Breast epithelium (tissue), 4 donors: ENCODE data around the gene CPNE4. TPM values are rescaled to one million over a fixed set of nuclear protein-coding genes. Genes with fewer than 3 reads are reported as not detected.

Experiments used
- DNase-seq, 2 donors: peaks; one replicate each; pipeline ENCODE4 v3.0.0-alpha.2; 2019; ENCODE audit warnings: low spot score in 2 of 2
- H3K27ac ChIP-seq, 2 donors: fragments of 200-600 bp; sonication (generic) in 1 of 2; one replicate each; pipeline ENCODE4 v1.5.1; 2016 to 2019; ENCODE audit warnings: mild to moderate bottlenecking in 1 of 2
- H3K27me3 ChIP-seq, 2 donors: fragments of 200-600 bp; sonication (generic) in 1 of 2; one replicate each; pipeline versions ENCODE4 v1.5.1 to v1.6.0; 2017 to 2019; ENCODE audit warnings: control low read depth in 1 of 2, mild to moderate bottlenecking in 1 of 2
- H3K36me3 ChIP-seq: fragments of 200-600 bp; one replicate; pipeline ENCODE4 v1.5.1; 2019
- H3K4me1 ChIP-seq, 2 donors: fragments of 200-600 bp; sonication (generic); one replicate each; pipeline ENCODE4 v1.5.1; 2016 to 2019; ENCODE audit warnings: control low read depth in 1 of 2
- H3K4me3 ChIP-seq, 3 donors: fragments of 200-600 bp; sonication (generic); 1 replicate in 2 of 3; 2 replicates in 1 of 3; pipeline ENCODE4 v1.5.1; 2016 to 2019; ENCODE audit warnings: mild to moderate bottlenecking in 3 of 3, moderate library complexity in 2 of 3
- H3K9me3 ChIP-seq, 2 donors: fragments of 200-600 bp; sonication (generic) in 1 of 2; one replicate each; pipeline ENCODE4 v1.5.1; 2016 to 2019; ENCODE audit warnings: control low read depth in 1 of 2
- POLR2A ChIP-seq: fragments of 450-650 bp; IDR thresholded peaks from one replicate; pipeline ENCODE4 v1.6.1; 2016; ENCODE audit warnings: antibody characterized with exemption, mild to moderate bottlenecking, moderate library complexity
- POLR2AphosphoS5 ChIP-seq, 3 donors: sonication (generic); formaldehyde crosslinking; IDR thresholded peaks; one replicate each; pipeline ENCODE4 v1.6.1; 2017; ENCODE audit warnings: antibody characterized with exemption in 3 of 3
- intact Hi-C: fragments of 100-400 bp; cut with DNase I; formaldehyde crosslinking; loops from one replicate; pipeline ENCODE4 v1.15.1; 2023; ENCODE audit warnings: low total_unique reads
- total RNA-seq, 3 donors: library from RNA; depleted of rRNA; stranded (reverse); fragments of >200 nt; gene quantifications; one replicate each; pipeline ENCODE4 v1.1.0, GENCODE V29; 2016
- TF ChIP-seq, protein P1 (sequence below), 3 donors: fragments of 450-650 bp; IDR thresholded peaks; one replicate each; pipeline ENCODE4 v1.5.1; 2016 to 2017; ENCODE audit warnings: antibody characterized with exemption in 3 of 3, mild to moderate bottlenecking in 3 of 3, moderate library complexity in 3 of 3

Gene CPNE4
- total RNA-seq, 3 donors from 2014 or later, result 0.16 TPM; not detected in 2

DNA sequence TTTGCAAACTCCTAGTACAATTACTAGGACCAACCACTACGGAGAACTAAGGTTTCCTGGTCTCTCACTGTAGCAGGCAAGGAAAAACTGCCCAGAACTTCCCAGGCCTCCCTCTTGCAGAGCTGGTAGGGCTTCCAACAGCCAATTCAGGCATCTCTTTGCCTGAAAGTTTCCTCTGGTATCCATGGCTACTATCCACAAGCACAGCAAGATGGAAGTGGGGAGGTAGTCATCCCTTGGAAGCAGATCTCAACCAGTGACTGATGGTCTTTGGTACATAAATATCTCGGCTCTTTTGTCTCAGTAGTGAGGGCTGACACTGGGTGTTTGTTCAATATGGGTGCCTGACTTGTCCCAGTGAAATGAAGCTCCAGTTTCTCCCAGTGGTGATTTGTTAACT is 330.7 kb downstream of the CPNE4 start:
- H3K4me3 ChIP-seq, result no peak overlapping the region
- no peak for DNase-seq
- no peaks in the 10 kb centered on the region for H3K27me3 ChIP-seq
- no peaks in the 10 kb centered on the region for H3K4me1 ChIP-seq
- no peak overlapping the region for H3K27ac ChIP-seq
- H3K36me3 ChIP-seq, result no peaks in the 10 kb centered on the region
- H3K9me3 ChIP-seq, result no peaks in the 10 kb centered on the region
- TF ChIP-seq, protein P1, sequence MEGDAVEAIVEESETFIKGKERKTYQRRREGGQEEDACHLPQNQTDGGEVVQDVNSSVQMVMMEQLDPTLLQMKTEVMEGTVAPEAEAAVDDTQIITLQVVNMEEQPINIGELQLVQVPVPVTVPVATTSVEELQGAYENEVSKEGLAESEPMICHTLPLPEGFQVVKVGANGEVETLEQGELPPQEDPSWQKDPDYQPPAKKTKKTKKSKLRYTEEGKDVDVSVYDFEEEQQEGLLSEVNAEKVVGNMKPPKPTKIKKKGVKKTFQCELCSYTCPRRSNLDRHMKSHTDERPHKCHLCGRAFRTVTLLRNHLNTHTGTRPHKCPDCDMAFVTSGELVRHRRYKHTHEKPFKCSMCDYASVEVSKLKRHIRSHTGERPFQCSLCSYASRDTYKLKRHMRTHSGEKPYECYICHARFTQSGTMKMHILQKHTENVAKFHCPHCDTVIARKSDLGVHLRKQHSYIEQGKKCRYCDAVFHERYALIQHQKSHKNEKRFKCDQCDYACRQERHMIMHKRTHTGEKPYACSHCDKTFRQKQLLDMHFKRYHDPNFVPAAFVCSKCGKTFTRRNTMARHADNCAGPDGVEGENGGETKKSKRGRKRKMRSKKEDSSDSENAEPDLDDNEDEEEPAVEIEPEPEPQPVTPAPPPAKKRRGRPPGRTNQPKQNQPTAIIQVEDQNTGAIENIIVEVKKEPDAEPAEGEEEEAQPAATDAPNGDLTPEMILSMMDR (IDR thresholded peaks at IDR 0.05), result no peak
- TF ChIP-seq POLR2AphosphoS5 (IDR thresholded peaks at IDR 0.05) (no peak), POLR2A (no peak)
- intact Hi-C loops, result no loop called here

DNA sequence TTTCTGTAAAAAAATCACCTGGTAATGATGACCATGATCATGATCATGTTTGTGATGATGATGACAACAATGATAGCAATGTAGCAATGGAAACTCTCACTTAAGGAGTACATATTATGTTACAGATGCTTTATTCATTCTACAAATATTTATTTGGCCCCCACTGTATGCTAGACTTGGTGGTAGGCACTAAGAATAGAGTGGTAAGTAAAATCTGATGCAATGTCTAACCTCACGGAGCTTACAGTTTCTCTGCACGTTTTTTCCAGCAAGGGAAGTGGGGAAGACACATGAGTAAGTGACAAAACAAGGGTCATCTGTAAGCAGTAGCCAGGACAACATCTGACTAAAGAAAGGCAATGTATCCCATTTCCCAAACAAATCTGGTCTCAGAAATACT is 332.7 kb downstream of the CPNE4 start:
- TF ChIP-seq POLR2AphosphoS5 (IDR thresholded peaks at IDR 0.05), result no peak
- no peak for TF ChIP-seq POLR2A
- TF ChIP-seq, protein P1 (IDR thresholded peaks at IDR 0.05), result no peak
- intact Hi-C loops, result no loop called here
- no peak overlapping the region for H3K4me3 ChIP-seq

DNA sequence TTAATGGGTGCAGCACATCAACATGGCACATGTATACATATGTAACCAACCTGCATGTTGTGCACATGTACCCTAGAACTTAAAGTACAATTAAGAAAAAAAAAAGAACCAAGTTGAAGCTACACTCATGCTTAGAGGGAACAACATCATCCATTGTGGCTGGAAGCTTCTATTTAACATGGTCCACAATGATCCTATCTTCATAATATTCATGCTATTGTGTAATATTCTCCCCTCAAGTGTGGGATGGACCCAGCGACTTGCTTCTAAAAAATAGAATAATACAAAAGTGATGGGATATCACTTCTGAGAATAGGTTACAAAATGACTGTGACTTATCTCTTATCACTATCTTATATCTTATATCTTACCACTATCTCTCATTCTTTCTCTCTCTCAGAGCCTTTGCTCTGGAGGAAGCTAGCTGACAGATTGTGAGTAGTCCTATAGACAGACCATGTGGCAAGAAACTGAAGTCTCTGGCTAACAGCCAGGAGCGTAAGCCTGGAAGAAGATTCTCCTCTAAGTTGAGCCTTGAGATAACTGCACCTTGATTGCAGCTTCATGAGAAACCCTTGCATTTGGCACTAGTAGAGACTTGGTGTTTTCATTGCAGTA is 333.6 kb downstream of the CPNE4 start:
- intact Hi-C loops, result no loop called here
- Histone ChIP-seq H3K27ac (no peak overlapping the region), H3K4me1 (no peaks in the 10 kb centered on the region), H3K27me3 (no peaks in the 10 kb centered on the region), H3K4me3 (no peak overlapping the region), H3K9me3 (no peaks in the 10 kb centered on the region), H3K36me3 (no peaks in the 10 kb centered on the region)
- DNase-seq, result no peak
- TF ChIP-seq POLR2AphosphoS5 (IDR thresholded peaks at IDR 0.05) (no peak), POLR2A (no peak)
- TF ChIP-seq, protein P1 (IDR thresholded peaks at IDR 0.05), result no peak

More for the DNA sequence above, 332.7 kb downstream of the CPNE4 start:
- DNase-seq, result no peak
- H3K27ac ChIP-seq, result no peak overlapping the region
- H3K4me1 ChIP-seq, result no peaks in the 10 kb centered on the region
- H3K9me3 ChIP-seq, result no peaks in the 10 kb centered on the region
- no peaks in the 10 kb centered on the region for H3K36me3 ChIP-seq
- no peaks in the 10 kb centered on the region for H3K27me3 ChIP-seq

DNA sequence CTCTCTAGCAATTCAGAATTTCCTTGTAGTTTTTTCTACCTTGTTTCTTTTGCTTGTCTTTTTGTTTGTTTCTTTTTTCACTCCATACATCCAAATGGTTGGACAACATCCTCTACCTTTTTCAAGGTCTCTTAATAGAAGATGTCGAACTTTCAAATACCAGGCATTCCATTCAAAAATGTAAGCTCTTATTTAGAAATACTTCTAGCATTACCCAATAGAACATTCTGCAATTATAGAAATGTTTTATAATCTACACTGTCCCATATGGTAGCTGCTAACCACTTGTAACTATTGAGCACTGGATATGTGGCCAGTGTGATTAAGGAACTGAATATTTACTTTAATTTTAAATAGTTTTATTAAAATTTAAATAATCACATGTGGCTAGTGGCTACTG is 335.8 kb downstream of the CPNE4 start:
- Histone ChIP-seq H3K27ac (no peak overlapping the region), H3K9me3 (no peaks in the 10 kb centered on the region), H3K36me3 (no peaks in the 10 kb centered on the region), H3K4me1 (no peaks in the 10 kb centered on the region), H3K27me3 (no peaks in the 10 kb centered on the region), H3K4me3 (no peak overlapping the region)
- TF ChIP-seq POLR2AphosphoS5 (IDR thresholded peaks at IDR 0.05) (no peak), POLR2A (no peak)
- TF ChIP-seq, protein P1 (IDR thresholded peaks at IDR 0.05), result no peak
- DNase-seq, result no peak
- intact Hi-C loops, result no loop called here

DNA sequence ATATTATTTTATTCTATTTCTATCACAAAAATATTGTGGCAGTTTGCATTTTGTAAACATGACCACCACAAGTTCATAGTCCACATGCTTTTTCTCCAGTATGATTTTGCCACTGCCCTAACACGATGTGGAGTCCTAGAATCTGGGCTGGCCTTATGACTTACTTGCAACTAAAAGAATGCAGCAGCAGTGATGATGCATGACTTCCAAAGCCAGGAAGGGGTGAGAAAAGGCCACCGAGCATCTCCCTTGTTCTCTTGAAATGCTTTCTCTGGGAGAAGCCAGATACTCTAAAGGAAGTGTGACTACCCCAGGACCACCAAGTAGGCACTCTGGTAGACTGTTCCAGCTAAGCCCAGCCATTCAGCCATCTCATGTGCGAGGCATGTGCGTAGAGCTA is 340.4 kb downstream of the CPNE4 start:
- H3K9me3 ChIP-seq, result no peaks in the 10 kb centered on the region
- TF ChIP-seq POLR2A, result no peak
- TF ChIP-seq, protein P1 (IDR thresholded peaks at IDR 0.05), result no peak
- no peak for TF ChIP-seq POLR2AphosphoS5 (IDR thresholded peaks at IDR 0.05)
- no peak overlapping the region for H3K4me3 ChIP-seq
- H3K27ac ChIP-seq, result no peak overlapping the region
- H3K27me3 ChIP-seq, result no peaks in the 10 kb centered on the region
- DNase-seq, result no peak
- intact Hi-C loops, result no loop called here
- H3K4me1 ChIP-seq, result no peaks in the 10 kb centered on the region
- H3K36me3 ChIP-seq, result no peaks in the 10 kb centered on the region
